ENCODE data around the gene POU3F1. TPM values are rescaled to one million over a fixed set of nuclear protein-coding genes. Genes with fewer than 3 reads are reported as not detected.

The POU3F1 gene
- total RNA-seq, 2 donors from 2014 or later: 0.20 to 0.46 TPM

GRCh38 chr1:38009841-38010180 lies 36.8 kb downstream of the POU3F1 start:
- Mint-ChIP-seq H3K4me1 (peaks cover 21% of the 10 kb centered on the region), H3K9me3 (peaks cover 3% of the 10 kb centered on the region), H3K27ac (peak overlapping the region; percentile 95), H3K36me3 (ENCODE audit: low read depth) (no peaks in the 10 kb centered on the region), H3K4me3 (no peak overlapping the region), H3K27me3 (ENCODE audit: insufficient read depth) (no peaks in the 10 kb centered on the region)
- no peak overlapping the region for H3K9ac ChIP-seq (ENCODE audit: extremely low read depth, low read length, poor library complexity, severe bottlenecking)
- peaks cover 9% of the 10 kb centered on the region for H3K4me1 ChIP-seq (ENCODE audit: control insufficient read depth, insufficient read depth, low read length)
- 73 to 87% methylated on average over 4 to 6 of the region's 6 CpGs for WGBS, 2 experiments (ENCODE audit: insufficient coverage in 1 of 2, insufficient read length in 1 of 2)
- H3K27ac ChIP-seq (ENCODE audit: low read depth, low read length): no peak overlapping the region
- H3K4me3 ChIP-seq (ENCODE audit: low read length): no peak overlapping the region
- no peak for DNase-seq
- no peak for TF ChIP-seq CTCF (conservative IDR thresholded peaks at IDR 0.05)
- H3K36me3 ChIP-seq (ENCODE audit: control insufficient read depth, insufficient read depth, low read length): no peaks in the 10 kb centered on the region
- H3K27me3 ChIP-seq (ENCODE audit: control insufficient read depth, insufficient read depth, low read length, poor library complexity, severe bottlenecking): no peaks in the 10 kb centered on the region
- no peaks in the 10 kb centered on the region for H3K9me3 ChIP-seq (ENCODE audit: control insufficient read depth, low read length)

- no peak for TF ChIP-seq CTCF (conservative IDR thresholded peaks at IDR 0.05)
- no peaks in the 10 kb centered on the region for H3K36me3 Mint-ChIP-seq (ENCODE audit: low read depth)
- Histone ChIP-seq H3K4me1 (ENCODE audit: control insufficient read depth, insufficient read depth, low read length) (peaks cover 9% of the 10 kb centered on the region), H3K27ac (ENCODE audit: low read depth, low read length) (peak overlapping the region; percentile 44), H3K9me3 (ENCODE audit: control insufficient read depth, low read length) (no peaks in the 10 kb centered on the region), H3K4me3 (ENCODE audit: low read length) (no peak overlapping the region), H3K36me3 (ENCODE audit: control insufficient read depth, insufficient read depth, low read length) (no peaks in the 10 kb centered on the region), H3K27me3 (ENCODE audit: control insufficient read depth, insufficient read depth, low read length, poor library complexity, severe bottlenecking) (no peaks in the 10 kb centered on the region), H3K9ac (ENCODE audit: extremely low read depth, low read length, poor library complexity, severe bottlenecking) (peak overlapping the region; percentile 13)
- H3K27me3 Mint-ChIP-seq (ENCODE audit: insufficient read depth): no peaks in the 10 kb centered on the region
- peak overlapping the region; percentile 95 for H3K27ac Mint-ChIP-seq
- peaks cover 3% of the 10 kb centered on the region for H3K9me3 Mint-ChIP-seq
- WGBS, 2 experiments (ENCODE audit: insufficient coverage in 1 of 2, insufficient read length in 1 of 2): 74 to 89% methylated on average over 5 to 8 of the region's 8 CpGs
- H3K4me3 Mint-ChIP-seq: no peak overlapping the region
- H3K4me1 Mint-ChIP-seq: peaks cover 25% of the 10 kb centered on the region
- peak; percentile 86 for DNase-seq
Measured at GRCh38 chr1:38009088-38009840, 37.3 kb downstream of the POU3F1 start.

DNA sequence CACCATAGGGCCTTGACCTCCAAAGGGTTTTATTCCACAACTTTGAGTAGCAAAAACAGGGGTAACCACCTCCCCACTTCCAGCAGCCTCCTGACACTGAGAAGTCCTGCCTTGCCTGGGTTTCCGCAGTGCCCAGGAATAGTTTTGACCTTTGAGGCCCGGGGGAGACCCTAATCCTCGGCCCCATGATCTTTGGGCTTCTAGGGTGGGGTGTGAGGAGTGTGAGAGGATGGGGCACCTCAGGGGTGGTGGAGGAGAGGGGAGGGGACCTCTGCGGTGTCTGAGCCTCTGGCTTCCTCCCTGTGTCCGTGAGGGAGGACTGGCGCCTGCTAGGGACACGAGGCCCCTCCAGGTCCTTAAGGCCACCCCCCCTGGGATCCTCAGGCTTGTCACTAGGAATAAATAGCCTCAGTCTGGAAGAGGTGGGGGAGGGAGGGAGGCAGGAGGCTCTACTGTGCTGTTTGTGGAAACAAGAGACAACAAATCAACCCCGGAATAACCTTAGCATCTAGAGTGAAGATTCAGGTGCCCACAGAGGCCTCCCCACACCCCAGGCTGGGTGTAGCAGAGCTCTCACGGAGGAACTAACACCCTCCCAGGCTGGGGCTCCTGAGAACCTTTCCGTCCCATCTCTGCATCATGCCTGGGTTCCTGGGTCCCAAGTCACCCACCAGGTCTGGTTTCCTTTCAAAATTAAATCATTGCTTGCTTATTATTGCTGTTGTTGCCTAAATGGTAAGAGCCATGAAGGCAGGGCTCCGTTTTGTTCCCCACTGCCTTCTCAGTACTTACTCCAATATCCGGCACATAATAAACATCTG lies 40.4 kb downstream of the POU3F1 start:
- Histone ChIP-seq H3K4me3 (ENCODE audit: low read length) (peak overlapping the region; percentile 68), H3K36me3 (ENCODE audit: control insufficient read depth, insufficient read depth, low read length) (no peaks in the 10 kb centered on the region), H3K4me1 (ENCODE audit: control insufficient read depth, insufficient read depth, low read length) (peaks cover 15% of the 10 kb centered on the region), H3K9ac (ENCODE audit: extremely low read depth, low read length, poor library complexity, severe bottlenecking) (no peak overlapping the region), H3K27ac (ENCODE audit: low read depth, low read length) (no peak overlapping the region), H3K9me3 (ENCODE audit: control insufficient read depth, low read length) (no peaks in the 10 kb centered on the region), H3K27me3 (ENCODE audit: control insufficient read depth, insufficient read depth, low read length, poor library complexity, severe bottlenecking) (no peaks in the 10 kb centered on the region)
- WGBS, 2 experiments (ENCODE audit: insufficient coverage in 1 of 2, insufficient read length in 1 of 2): 78 to 100% methylated on average over 2 to 12 of the region's 12 CpGs
- Mint-ChIP-seq H3K27ac (no peak overlapping the region), H3K4me3 (peak overlapping the region; percentile 52), H3K27me3 (ENCODE audit: insufficient read depth) (no peaks in the 10 kb centered on the region), H3K36me3 (ENCODE audit: low read depth) (no peaks in the 10 kb centered on the region), H3K4me1 (peaks cover 33% of the 10 kb centered on the region), H3K9me3 (no peaks in the 10 kb centered on the region)
- DNase-seq: no peak
- no peak for TF ChIP-seq CTCF (conservative IDR thresholded peaks at IDR 0.05)
